Fibroblast of lung (primary cell): Measurements from ENCODE around the gene CAPZA2. TPM values are rescaled to one million over a fixed set of nuclear protein-coding genes. Genes with fewer than 3 reads are reported as not detected.
"Not testable (repeated sequence)": the region's sequence is repeated elsewhere in the genome, so short reads cannot be mapped to it uniquely, and the experiment has no call there.

Source experiments
- DNase-seq, 2 donors: peaks; one replicate each; pipeline versions ENCODE4 v3.0.0 to v3.0.0-alpha.2; 2010; ENCODE audit warnings: low read depth in 2 of 2
- H2AFZ ChIP-seq: 2 replicates; pipeline ENCODE4 v1.5.1; 2012; ENCODE audit warnings: low read length, control low read depth, inconsistent platforms
- H3K27ac ChIP-seq: 2 replicates; pipeline ENCODE4 v1.5.1; 2011; ENCODE audit warnings: low read length, control low read depth; ENCODE audit not compliant: insufficient read depth
- H3K27me3 ChIP-seq: 2 replicates; pipeline ENCODE4 v1.5.1; 2011; ENCODE audit warnings: mild to moderate bottlenecking, low read length; ENCODE audit not compliant: control insufficient read depth, insufficient read depth
- H3K36me3 ChIP-seq: 2 replicates; pipeline ENCODE4 v1.5.1; 2011; ENCODE audit warnings: low read length; ENCODE audit not compliant: control insufficient read depth, insufficient read depth
- H3K4me1 ChIP-seq: 2 replicates; pipeline ENCODE4 v1.5.1; 2011; ENCODE audit warnings: low read length; ENCODE audit not compliant: control insufficient read depth, insufficient read depth; ENCODE audit errors: extremely low read depth
- H3K4me2 ChIP-seq: 2 replicates; pipeline ENCODE4 v1.5.1; 2011; ENCODE audit warnings: low read length, control low read depth; ENCODE audit not compliant: insufficient read depth; ENCODE audit errors: extremely low read depth
- H3K4me3 ChIP-seq, 4 experiments: fragments of 200-600 bp in 1 of 4; sonication (generic) in 1 of 4; replicated peaks in 1 of 4; 2 replicates each; pipeline ENCODE4 v1.5.1; 2011 to 2016; ENCODE audit warnings: low read length in 4 of 4, low read depth in 3 of 4, mild to moderate bottlenecking in 3 of 4, control low read depth in 2 of 4, inconsistent platforms in 1 of 4, mixed read lengths in 1 of 4; ENCODE audit not compliant: insufficient read depth in 1 of 4; ENCODE audit errors: control extremely low read depth in 1 of 4
- H3K79me2 ChIP-seq: 2 replicates; pipeline ENCODE4 v1.5.1; 2012; ENCODE audit warnings: mild to moderate bottlenecking, low read length, inconsistent platforms; ENCODE audit not compliant: control insufficient read depth, insufficient read depth
- H3K9ac ChIP-seq: 2 replicates; pipeline ENCODE4 v1.5.1; 2011; ENCODE audit warnings: mild to moderate bottlenecking, low read length, control low read depth; ENCODE audit not compliant: insufficient read depth
- H3K9me3 ChIP-seq: 2 replicates; pipeline ENCODE4 v1.5.1; 2012; ENCODE audit warnings: low read depth, low read length; ENCODE audit not compliant: control insufficient read depth, insufficient read depth
- H4K20me1 ChIP-seq: 2 replicates; pipeline ENCODE4 v1.5.1; 2011; ENCODE audit warnings: low read length; ENCODE audit not compliant: control insufficient read depth, insufficient read depth; ENCODE audit errors: extremely low read depth
- EZH2 ChIP-seq: IDR thresholded peaks from 2 replicates; pipeline ENCODE4 v1.5.1; 2012; ENCODE audit warnings: low read length, control low read depth, mild to moderate bottlenecking; ENCODE audit errors: missing control alignments
- polyA plus RNA-seq, 2 donors: library from polyadenylated mRNA; depleted of rRNA in 1 of 2; stranded (reverse) in 1 of 2; unstranded in 1 of 2; fragments of >200 nt; gene quantifications; 2 replicates each; pipeline ENCODE4 v1.2.1, GENCODE V29; 2011 to 2012; ENCODE audit warnings: missing spikeins in 1 of 2
- total RNA-seq: library from RNA; depleted of rRNA; stranded (reverse); fragments of >200 nt; gene quantifications from 2 replicates; pipeline ENCODE4 v1.2.1, GENCODE V29; 2014
- TF ChIP-seq, protein P1 (sequence below), 2 donors: IDR thresholded peaks in 1 of 2; conservative IDR thresholded peaks in 1 of 2; 1 replicate in 1 of 2; 2 replicates in 1 of 2; pipeline ENCODE4 v1.5.1; 2011 to 2012; ENCODE audit warnings: low read length in 2 of 2, control low read depth in 1 of 2, inconsistent platforms in 1 of 2, low read depth in 1 of 2, mild to moderate bottlenecking in 1 of 2

Gene CAPZA2
- total and polyA plus RNA-seq, 2 donors (not counting 1 experiment from before 2014, with no cell fraction given): 123 to 205 TPM

DNA sequence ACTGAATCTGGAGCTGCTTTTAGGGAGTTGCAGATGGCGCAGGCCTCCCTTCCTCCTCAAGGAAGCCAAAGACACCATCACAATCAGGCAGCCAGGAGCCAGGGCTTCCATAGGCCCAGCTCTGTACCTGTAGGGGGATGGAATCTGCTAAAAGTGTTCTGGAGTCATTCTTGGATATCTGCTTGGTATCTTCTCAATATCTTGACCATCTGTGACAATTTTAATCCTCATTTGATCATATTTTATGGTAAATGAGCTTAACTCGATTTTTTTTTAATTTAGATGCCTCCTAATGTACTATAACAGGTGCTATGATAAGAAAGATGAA lies 94.1 kb downstream of the CAPZA2 start:
- Histone ChIP-seq H3K27me3 (no peaks in the 10 kb centered on the region), H3K9me3 (no peaks in the 10 kb centered on the region), H3K9ac (no peak overlapping the region), H3K36me3 (no peaks in the 10 kb centered on the region), H3K27ac (no peak overlapping the region), H3K4me2 (no peak overlapping the region), H3K79me2 (peaks cover 26% of the 10 kb centered on the region), H4K20me1 (no peaks in the 10 kb centered on the region), H3K4me1 (no peaks in the 10 kb centered on the region), H2AFZ (no peak overlapping the region), H3K4me3 (peak overlapping the region in 1 of 4 experiments; percentile 1)
- TF ChIP-seq, protein P1, sequence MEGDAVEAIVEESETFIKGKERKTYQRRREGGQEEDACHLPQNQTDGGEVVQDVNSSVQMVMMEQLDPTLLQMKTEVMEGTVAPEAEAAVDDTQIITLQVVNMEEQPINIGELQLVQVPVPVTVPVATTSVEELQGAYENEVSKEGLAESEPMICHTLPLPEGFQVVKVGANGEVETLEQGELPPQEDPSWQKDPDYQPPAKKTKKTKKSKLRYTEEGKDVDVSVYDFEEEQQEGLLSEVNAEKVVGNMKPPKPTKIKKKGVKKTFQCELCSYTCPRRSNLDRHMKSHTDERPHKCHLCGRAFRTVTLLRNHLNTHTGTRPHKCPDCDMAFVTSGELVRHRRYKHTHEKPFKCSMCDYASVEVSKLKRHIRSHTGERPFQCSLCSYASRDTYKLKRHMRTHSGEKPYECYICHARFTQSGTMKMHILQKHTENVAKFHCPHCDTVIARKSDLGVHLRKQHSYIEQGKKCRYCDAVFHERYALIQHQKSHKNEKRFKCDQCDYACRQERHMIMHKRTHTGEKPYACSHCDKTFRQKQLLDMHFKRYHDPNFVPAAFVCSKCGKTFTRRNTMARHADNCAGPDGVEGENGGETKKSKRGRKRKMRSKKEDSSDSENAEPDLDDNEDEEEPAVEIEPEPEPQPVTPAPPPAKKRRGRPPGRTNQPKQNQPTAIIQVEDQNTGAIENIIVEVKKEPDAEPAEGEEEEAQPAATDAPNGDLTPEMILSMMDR (conservative IDR thresholded peaks at IDR 0.05 in 1 of 2, IDR thresholded peaks at IDR 0.05 in 1 of 2; ENCODE audit: low read depth in 1 of 2, low read length in 2 of 2): no peak
- no peak for TF ChIP-seq EZH2
- DNase-seq: no peak

DNA sequence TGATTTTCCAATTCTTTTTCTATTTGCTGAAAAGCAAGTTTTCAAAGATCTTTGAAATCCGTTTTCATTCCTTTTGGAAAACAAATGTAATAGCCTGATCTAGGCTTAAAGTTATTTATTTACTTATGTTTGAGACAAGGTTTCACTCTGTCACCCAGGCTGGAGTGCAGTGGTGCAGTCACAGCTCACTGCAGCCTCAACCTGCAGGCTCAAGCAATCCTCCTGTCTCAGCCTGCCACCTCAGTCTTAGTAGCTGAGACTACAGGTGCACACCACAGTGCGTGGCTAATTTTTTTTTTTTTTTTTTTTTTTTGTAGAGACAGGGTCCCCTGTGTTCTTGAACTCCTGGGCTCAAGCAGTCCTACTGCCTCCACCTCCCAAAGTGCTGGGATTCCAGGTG lies 95.5 kb downstream of the CAPZA2 start:
- H3K4me1 ChIP-seq: no peaks in the 10 kb centered on the region
- H3K27me3 ChIP-seq: no peaks in the 10 kb centered on the region
- no peaks in the 10 kb centered on the region for H4K20me1 ChIP-seq
- DNase-seq: no peak
- no peak overlapping the region for H2AFZ ChIP-seq
- no peaks in the 10 kb centered on the region for H3K9me3 ChIP-seq
- H3K4me3 ChIP-seq: no peak overlapping the region
- H3K79me2 ChIP-seq: peaks cover 26% of the 10 kb centered on the region
- no peak overlapping the region for H3K4me2 ChIP-seq
- H3K9ac ChIP-seq: no peak overlapping the region
- no peaks in the 10 kb centered on the region for H3K36me3 ChIP-seq
- no peak overlapping the region for H3K27ac ChIP-seq
- no peak for TF ChIP-seq EZH2
- TF ChIP-seq, protein P1 (conservative IDR thresholded peaks at IDR 0.05 in 1 of 2, IDR thresholded peaks at IDR 0.05 in 1 of 2; ENCODE audit: low read depth in 1 of 2, low read length in 2 of 2): no peak

DNA sequence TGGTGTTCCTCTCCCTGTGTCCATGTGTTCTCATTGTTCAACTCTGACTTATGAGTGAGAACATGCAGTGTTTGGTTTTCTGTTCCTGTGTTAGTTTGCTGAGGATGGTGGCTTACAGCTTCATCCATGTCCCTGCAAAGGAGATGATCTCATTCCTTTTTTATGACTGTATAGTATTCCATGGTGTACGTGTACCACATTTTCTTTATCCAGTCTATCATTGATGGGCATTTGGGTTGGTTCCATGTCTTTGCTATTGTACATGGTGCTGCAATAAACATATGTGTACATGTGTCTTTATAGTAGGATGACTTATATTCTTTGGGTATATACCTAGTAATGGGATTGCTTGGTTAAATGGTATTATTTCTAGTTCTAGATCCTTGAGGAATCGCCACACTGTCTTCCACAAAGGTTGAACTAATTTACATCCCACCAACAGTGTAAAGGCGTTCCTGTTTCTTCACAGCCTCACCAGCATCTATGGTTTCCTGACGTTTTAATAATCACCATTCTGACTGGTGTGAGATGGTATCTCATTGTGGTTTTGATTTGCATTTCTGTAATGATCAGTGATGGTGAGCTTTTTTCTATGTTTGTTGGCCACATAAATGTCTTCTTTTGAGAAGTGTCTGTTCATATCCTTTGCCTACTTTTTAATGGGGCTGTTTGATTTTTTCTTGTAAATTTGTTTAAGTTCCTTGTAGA lies 99.7 kb downstream of the CAPZA2 start:
- not testable (repeated sequence) for H3K9ac ChIP-seq, H3K36me3 ChIP-seq, H3K27me3 ChIP-seq, H3K79me2 ChIP-seq, DNase-seq, H3K4me2 ChIP-seq, H2AFZ ChIP-seq, H3K9me3 ChIP-seq, H4K20me1 ChIP-seq, H3K4me3 ChIP-seq, H3K4me1 ChIP-seq, H3K27ac ChIP-seq
